HFFc6 (cell line): Measurements from ENCODE around the gene FAM131B. TPM values are rescaled to one million over a fixed set of nuclear protein-coding genes. Genes with fewer than 3 reads are reported as not detected.
"Not testable (repeated sequence)": the region's sequence is repeated elsewhere in the genome, so short reads cannot be mapped to it uniquely, and the experiment has no call there.

ENCODE experiments used
- DNase-seq: peaks from one replicate; pipeline ENCODE4 v3.0.0-alpha.2; 2018
- H3K27ac Mint-ChIP-seq: 2 replicates; pipeline ENCODE4 v1.8.0; 2020; ENCODE audit warnings: mild to moderate bottlenecking, mixed read lengths
- H3K27me3 Mint-ChIP-seq: 2 replicates; pipeline ENCODE4 v1.8.0; 2021; ENCODE audit warnings: mild to moderate bottlenecking, moderate library complexity, mixed read lengths; ENCODE audit not compliant: insufficient read depth
- H3K36me3 Mint-ChIP-seq: 2 replicates; pipeline ENCODE4 v1.8.0; 2021; ENCODE audit warnings: low read depth, mixed read lengths
- H3K4me1 Mint-ChIP-seq: 2 replicates; pipeline ENCODE4 v1.8.0; 2020; ENCODE audit warnings: low read depth, mixed read lengths
- H3K4me3 Mint-ChIP-seq: 2 replicates; pipeline ENCODE4 v1.8.0; 2020; ENCODE audit warnings: mild to moderate bottlenecking, moderate library complexity, mixed read lengths
- H3K9me3 Mint-ChIP-seq: 2 replicates; pipeline ENCODE4 v1.8.0; 2020; ENCODE audit warnings: mild to moderate bottlenecking, mixed read lengths
- total RNA-seq, 6 experiments: library from RNA; stranded (reverse); fragmentation: NEBNext Ultra II Directional; extraction: Animal tissue kit (Norgen Biotek cat#: 25700); gene quantifications; 2 replicates in 1 of 6; 3 replicates in 5 of 6; pipeline ENCODE4 v1.2.3, GENCODE V29; 2021
- TF ChIP-seq, protein P1 (sequence below): fragments of 200-600 bp; sonication (generic); IDR thresholded peaks from 2 replicates; pipeline ENCODE4 v1.5.0; 2021; ENCODE audit warnings: antibody characterized with exemption, mild to moderate bottlenecking

Gene FAM131B
- total RNA-seq, 6 experiments from 2014 or later, result 0.70 to 1.3 (median 0.98) TPM

DNA sequence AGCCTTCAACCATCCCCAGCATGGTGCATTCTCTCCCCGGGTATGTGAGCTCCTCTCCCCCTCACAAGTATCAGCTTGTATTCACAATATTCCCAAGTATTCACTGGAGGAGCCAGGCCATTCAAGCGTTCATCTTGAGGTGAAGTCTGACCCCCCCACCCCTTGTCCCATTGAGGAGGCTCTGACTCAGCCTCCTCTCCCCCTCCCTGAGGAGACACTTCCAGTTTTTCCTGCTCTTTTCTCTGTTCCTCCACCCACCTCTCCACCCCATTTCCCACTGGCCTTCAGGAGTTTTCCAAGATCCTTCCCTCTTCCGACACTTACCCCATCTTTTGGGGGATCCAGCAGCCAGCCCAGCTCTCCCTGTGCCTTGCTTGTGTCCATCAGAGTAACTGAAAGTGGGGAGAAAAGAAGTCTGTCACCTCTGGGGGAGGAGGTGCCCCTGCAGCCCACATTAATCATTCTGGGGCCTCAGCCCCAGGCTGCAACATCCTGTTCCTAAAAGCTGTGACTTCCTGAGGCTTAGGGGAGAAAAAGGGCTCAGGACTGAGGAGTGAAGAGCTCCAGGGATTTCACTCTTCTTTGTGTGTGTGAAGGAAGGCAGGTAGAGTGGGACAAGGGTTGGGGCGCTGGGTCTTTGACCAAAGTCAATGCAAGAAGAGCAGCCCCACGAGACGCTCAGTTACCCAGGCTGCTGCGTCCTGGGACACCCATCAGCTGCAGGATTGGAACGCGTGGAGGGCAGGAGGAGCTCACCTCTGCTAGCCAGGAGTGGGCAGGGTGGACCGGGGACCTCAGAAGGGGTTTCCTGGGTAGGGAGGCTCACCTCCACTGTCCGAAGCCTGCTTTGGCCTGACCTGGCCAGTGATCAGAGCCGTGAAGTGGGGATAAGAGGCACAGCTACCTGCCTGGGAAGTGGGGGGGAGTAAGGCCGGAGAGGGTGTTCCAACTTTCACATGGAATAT is 45.1 kb upstream of the FAM131B start:
- TF ChIP-seq, protein P1, sequence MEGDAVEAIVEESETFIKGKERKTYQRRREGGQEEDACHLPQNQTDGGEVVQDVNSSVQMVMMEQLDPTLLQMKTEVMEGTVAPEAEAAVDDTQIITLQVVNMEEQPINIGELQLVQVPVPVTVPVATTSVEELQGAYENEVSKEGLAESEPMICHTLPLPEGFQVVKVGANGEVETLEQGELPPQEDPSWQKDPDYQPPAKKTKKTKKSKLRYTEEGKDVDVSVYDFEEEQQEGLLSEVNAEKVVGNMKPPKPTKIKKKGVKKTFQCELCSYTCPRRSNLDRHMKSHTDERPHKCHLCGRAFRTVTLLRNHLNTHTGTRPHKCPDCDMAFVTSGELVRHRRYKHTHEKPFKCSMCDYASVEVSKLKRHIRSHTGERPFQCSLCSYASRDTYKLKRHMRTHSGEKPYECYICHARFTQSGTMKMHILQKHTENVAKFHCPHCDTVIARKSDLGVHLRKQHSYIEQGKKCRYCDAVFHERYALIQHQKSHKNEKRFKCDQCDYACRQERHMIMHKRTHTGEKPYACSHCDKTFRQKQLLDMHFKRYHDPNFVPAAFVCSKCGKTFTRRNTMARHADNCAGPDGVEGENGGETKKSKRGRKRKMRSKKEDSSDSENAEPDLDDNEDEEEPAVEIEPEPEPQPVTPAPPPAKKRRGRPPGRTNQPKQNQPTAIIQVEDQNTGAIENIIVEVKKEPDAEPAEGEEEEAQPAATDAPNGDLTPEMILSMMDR, result no peak
- no peaks in the 10 kb centered on the region for H3K36me3 Mint-ChIP-seq
- H3K27me3 Mint-ChIP-seq, result peaks cover 3% of the 10 kb centered on the region
- H3K4me1 Mint-ChIP-seq, result peaks cover 31% of the 10 kb centered on the region
- H3K27ac Mint-ChIP-seq, result no peak overlapping the region
- H3K9me3 Mint-ChIP-seq, result no peaks in the 10 kb centered on the region
- DNase-seq, result no peak
- H3K4me3 Mint-ChIP-seq, result no peak overlapping the region

DNA sequence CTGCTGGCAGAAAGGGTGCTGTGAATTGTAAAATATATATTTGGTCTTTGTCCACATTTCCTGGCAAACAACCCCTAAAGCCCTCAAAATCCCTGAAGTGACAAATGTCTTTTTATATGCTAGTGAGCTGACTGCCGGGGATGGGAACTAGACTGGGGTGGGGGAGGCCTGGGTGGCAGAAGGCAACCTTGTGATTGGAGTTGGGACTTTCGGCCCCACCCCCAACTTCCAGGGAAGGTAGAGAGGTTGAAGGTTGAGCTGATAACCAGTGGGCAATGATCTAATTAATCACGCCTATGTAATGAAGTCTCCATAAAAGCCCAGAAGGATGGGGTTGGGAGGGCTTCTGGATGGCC is 43.5 kb upstream of the FAM131B start:
- no peak overlapping the region for H3K27ac Mint-ChIP-seq
- peaks cover 31% of the 10 kb centered on the region for H3K4me1 Mint-ChIP-seq
- no peak overlapping the region for H3K4me3 Mint-ChIP-seq
- no peaks in the 10 kb centered on the region for H3K9me3 Mint-ChIP-seq
- DNase-seq, result no peak
- TF ChIP-seq, protein P1, result no peak
- H3K36me3 Mint-ChIP-seq, result no peaks in the 10 kb centered on the region
- peaks cover 13% of the 10 kb centered on the region for H3K27me3 Mint-ChIP-seq

DNA sequence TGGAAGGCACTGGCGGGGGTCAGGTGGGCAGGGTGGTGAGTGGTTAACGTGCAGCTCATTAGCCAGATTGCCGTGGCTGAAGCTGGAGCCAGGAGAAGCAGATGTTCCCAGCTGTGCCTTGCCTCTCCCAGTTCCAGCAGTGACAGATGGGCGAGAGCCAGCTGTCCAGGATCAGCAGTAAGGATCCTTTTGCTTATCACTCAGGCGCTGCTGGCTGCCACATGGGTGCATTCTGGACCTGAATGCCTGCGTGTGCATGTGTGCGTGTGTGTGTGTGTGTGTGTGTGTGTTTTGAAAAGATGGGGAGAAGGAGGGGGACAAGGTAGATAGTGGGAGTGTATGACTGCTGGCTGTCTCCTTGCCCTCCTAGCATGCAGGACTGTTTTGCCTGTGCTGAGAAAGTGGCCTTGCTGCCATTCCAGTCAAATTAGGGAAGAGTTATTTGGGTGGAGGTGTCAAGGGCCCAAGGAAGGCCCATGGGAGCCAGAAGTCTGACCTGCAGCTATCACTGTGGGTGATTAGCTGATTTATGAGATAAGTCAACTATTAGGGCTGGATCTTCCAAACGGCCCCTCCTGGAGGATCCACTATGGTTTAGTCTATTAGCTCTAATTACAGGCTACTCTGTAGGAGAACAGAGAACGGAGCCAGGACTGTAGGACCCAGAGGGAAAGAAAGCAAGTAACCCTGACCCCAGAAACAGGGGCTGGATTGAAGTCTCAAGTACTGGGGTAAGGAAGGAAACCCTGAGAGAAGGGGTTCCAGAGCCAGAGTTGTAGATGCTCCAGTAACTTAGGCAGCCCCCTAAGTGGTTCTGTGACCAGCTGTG is 42.9 kb upstream of the FAM131B start:
- Mint-ChIP-seq H3K27me3 (peaks cover 13% of the 10 kb centered on the region), H3K9me3 (no peaks in the 10 kb centered on the region), H3K4me3 (no peak overlapping the region), H3K4me1 (peaks cover 26% of the 10 kb centered on the region), H3K36me3 (no peaks in the 10 kb centered on the region), H3K27ac (no peak overlapping the region)
- no peak for DNase-seq
- TF ChIP-seq, protein P1, result no peak

DNA sequence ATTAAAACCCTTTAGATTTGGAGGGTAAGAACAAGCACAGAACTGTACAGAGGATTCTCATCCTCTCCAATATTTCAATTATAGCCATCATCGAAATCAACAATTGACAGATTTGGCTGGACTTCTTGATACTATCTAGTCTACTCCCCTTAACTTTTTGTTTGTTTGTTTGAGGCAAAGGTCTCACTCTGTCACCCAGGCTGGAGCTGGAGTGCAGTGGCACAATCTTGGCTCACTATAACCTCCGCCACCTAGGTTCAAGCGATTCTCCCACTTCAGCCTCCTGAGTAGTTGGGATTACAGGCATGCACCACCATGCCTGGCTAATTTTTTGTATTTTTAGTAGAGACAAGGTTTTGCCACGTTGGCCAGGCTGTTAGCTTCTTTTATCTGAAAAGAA is 39.7 kb upstream of the FAM131B start:
- peaks cover 13% of the 10 kb centered on the region for H3K27me3 Mint-ChIP-seq
- H3K4me3 Mint-ChIP-seq, DNase-seq, H3K4me1 Mint-ChIP-seq, H3K27ac Mint-ChIP-seq, H3K36me3 Mint-ChIP-seq, H3K9me3 Mint-ChIP-seq: not testable (repeated sequence)

DNA sequence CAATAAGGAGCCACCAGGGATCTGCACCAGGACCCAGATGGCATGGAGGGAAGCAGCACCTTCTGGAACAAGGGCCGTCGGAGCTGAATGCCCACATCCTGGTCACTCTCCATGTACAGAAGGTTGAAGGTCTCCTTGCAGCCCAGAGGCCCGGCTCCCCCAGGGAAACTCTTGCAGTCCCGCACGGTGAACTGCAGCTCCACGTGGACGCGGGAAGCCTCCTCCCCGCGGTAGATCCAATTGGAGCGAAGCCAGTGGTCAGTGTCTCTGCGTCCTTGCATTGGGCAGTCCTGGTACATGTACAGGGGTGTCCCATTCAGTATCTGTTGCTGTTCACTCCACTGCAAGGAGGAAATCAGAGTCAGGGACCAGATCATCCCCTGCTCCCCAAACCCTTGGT is 38.8 kb upstream of the FAM131B start:
- DNase-seq, result no peak
- Mint-ChIP-seq H3K27me3 (peaks cover 19% of the 10 kb centered on the region), H3K36me3 (no peaks in the 10 kb centered on the region), H3K27ac (no peak overlapping the region), H3K9me3 (no peaks in the 10 kb centered on the region), H3K4me3 (no peak overlapping the region), H3K4me1 (peaks cover 12% of the 10 kb centered on the region)
- TF ChIP-seq, protein P1, result no peak

DNA sequence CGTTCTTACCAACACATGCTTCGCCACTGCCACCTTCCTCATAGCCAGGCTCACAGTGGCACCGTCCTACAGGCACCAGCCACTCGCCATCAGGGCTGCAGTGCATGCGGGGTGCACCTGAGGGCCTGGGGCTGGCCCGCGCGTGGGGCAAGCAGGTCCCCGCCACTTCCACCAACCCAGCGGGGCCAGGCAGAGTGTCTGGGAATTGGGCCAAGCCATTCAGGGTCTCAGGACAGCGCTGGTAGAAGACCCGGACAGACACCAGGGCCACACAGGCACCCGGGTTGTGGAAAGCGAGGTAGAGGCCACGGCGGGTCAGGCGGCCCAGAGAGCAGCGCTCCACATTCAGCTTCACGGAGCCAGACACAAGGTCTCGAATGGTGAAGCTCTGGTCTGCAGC is 37.1 kb upstream of the FAM131B start:
- peaks cover 12% of the 10 kb centered on the region for H3K4me1 Mint-ChIP-seq
- no peaks in the 10 kb centered on the region for H3K9me3 Mint-ChIP-seq
- no peak overlapping the region; the same call in 1 of the 2 replicates for H3K4me3 Mint-ChIP-seq
- no peak for DNase-seq
- TF ChIP-seq, protein P1, result no peak
- no peaks in the 10 kb centered on the region for H3K36me3 Mint-ChIP-seq
- H3K27me3 Mint-ChIP-seq, result peaks cover 27% of the 10 kb centered on the region
- no peak overlapping the region for H3K27ac Mint-ChIP-seq
